ENCODE data around the gene PHF1.
"Not testable (repeated sequence)": the region's sequence is repeated elsewhere in the genome, so short reads cannot be mapped to it uniquely, and the experiment has no call there.

- not testable (repeated sequence) for TF ChIP-seq CTCF, POLR2A (IDR thresholded peaks at IDR 0.05)
Observed at GRCh38 chr6:33364475-33365205, 46.2 kb upstream of the PHF1 start.

Measured in prostate gland (tissue), 2 donors.